GM23338 (cell line): ENCODE results near the gene RADIL. TPM values are rescaled to one million over a fixed set of nuclear protein-coding genes. Genes with fewer than 3 reads are reported as not detected.

Source experiments
- ATAC-seq: fragments of 200-7000 bp; cut with Tn5 transposase; 3 replicates; pipeline ENCODE4 v1.9.1; 2020
- DNase-seq: peaks from one replicate; pipeline ENCODE4 v3.0.0-alpha.2; 2015; ENCODE audit warnings: low spot score
- H2AFZ ChIP-seq: fragments of 200-600 bp; sonication (generic); 2 replicates; pipeline ENCODE4 v1.8.0; 2016; ENCODE audit warnings: antibody characterized with exemption, mild to moderate bottlenecking, moderate library complexity
- H3F3A ChIP-seq: fragments of 200-600 bp; sonication (generic); replicated peaks from 2 replicates; pipeline ENCODE4 v1.8.0; 2017; ENCODE audit warnings: antibody characterized with exemption, mixed run types, low read depth
- H3K27ac ChIP-seq: fragments of 200-600 bp; sonication (generic); 2 replicates; pipeline ENCODE4 v1.6.1; 2016; ENCODE audit warnings: low read depth
- H3K27me3 ChIP-seq: fragments of 200-600 bp; sonication (generic); 2 replicates; pipeline ENCODE4 v1.8.0; 2016; ENCODE audit warnings: mild to moderate bottlenecking, mixed run types, moderate library complexity; ENCODE audit not compliant: insufficient read depth
- H3K36me3 ChIP-seq: fragments of 200-600 bp; sonication (generic); 2 replicates; pipeline ENCODE4 v1.8.0; 2016; ENCODE audit warnings: mild to moderate bottlenecking; ENCODE audit not compliant: insufficient read depth
- H3K4me1 ChIP-seq: fragments of 200-600 bp; sonication (generic); 2 replicates; pipeline ENCODE4 v1.8.0; 2016; ENCODE audit warnings: mild to moderate bottlenecking, moderate library complexity; ENCODE audit not compliant: insufficient read depth
- H3K4me2 ChIP-seq: fragments of 200-600 bp; sonication (generic); 2 replicates; pipeline ENCODE4 v1.7.1; 2017; ENCODE audit warnings: mixed run types
- H3K4me3 ChIP-seq: fragments of 200-600 bp; sonication (generic); 2 replicates; pipeline ENCODE4 v1.6.1; 2016; ENCODE audit warnings: mixed run types
- H3K79me2 ChIP-seq: fragments of 200-600 bp; sonication (generic); replicated peaks from 2 replicates; pipeline ENCODE4 v1.8.0; 2017; ENCODE audit warnings: mild to moderate bottlenecking; ENCODE audit not compliant: insufficient read depth
- H3K9me2 ChIP-seq: fragments of 200-600 bp; sonication (generic); 2 replicates; pipeline ENCODE4 v1.8.0; 2017; ENCODE audit not compliant: insufficient read depth
- H4K20me1 ChIP-seq: fragments of 200-600 bp; sonication (generic); replicated peaks from 2 replicates; pipeline ENCODE4 v1.8.0; 2017; ENCODE audit warnings: mild to moderate bottlenecking; ENCODE audit not compliant: insufficient read depth
- H3K27ac Mint-ChIP-seq: 2 replicates; pipeline ENCODE4 v1.8.0; 2020; ENCODE audit warnings: inconsistent platforms, mild to moderate bottlenecking, moderate library complexity, mixed read lengths
- H3K27me3 Mint-ChIP-seq: 3 replicates; pipeline ENCODE4 v1.8.0; 2022; ENCODE audit warnings: low read depth, mild to moderate bottlenecking, moderate library complexity, mixed read lengths, inconsistent platforms; ENCODE audit not compliant: insufficient read depth, poor library complexity
- H3K36me3 Mint-ChIP-seq: 3 replicates; pipeline ENCODE4 v1.8.0; 2021; ENCODE audit warnings: low read depth, mild to moderate bottlenecking, inconsistent platforms, moderate library complexity, mixed read lengths
- H3K4me1 Mint-ChIP-seq: 3 replicates; pipeline ENCODE4 v1.8.0; 2020; ENCODE audit warnings: mild to moderate bottlenecking, inconsistent platforms, mixed read lengths
- H3K4me3 Mint-ChIP-seq: 3 replicates; pipeline ENCODE4 v1.8.0; 2021; ENCODE audit warnings: moderate library complexity, mild to moderate bottlenecking, inconsistent platforms, mixed read lengths
- H3K9me3 Mint-ChIP-seq: 3 replicates; pipeline ENCODE4 v1.8.0; 2020; ENCODE audit warnings: moderate library complexity, mild to moderate bottlenecking, inconsistent platforms, mixed read lengths
- CREB1 ChIP-seq: fragments of 250-450 bp; sonication (Bioruptor Pico); IDR thresholded peaks from 2 replicates; pipeline ENCODE4 v1.5.0; 2020; ENCODE audit warnings: low read depth, mild to moderate bottlenecking, moderate library complexity
- CTCF ChIP-seq, 2 experiments: fragments of 200-600 bp in 1 of 2; sonication (generic) in 1 of 2; conservative IDR thresholded peaks; 2 replicates each; pipeline versions ENCODE4 v1.5.1 to v1.6.1; 2016 to 2017; ENCODE audit warnings: antibody characterized with exemption in 2 of 2, low read depth in 2 of 2, mild to moderate bottlenecking in 2 of 2, moderate library complexity in 1 of 2
- ETS1 ChIP-seq: IDR thresholded peaks from 2 replicates; pipeline ENCODE4 v1.6.1; 2016; ENCODE audit warnings: antibody characterized with exemption
- EZH2 ChIP-seq: fragments of 200-600 bp; sonication (generic); IDR thresholded peaks from one replicate; pipeline ENCODE4 v1.8.0; 2017; ENCODE audit warnings: antibody characterized with exemption, mild to moderate bottlenecking, low read depth; ENCODE audit not compliant: unreplicated experiment
- EZH2phosphoT487 ChIP-seq: fragments of 200-600 bp; sonication (generic); IDR thresholded peaks from one replicate; pipeline ENCODE4 v1.8.1; 2018; ENCODE audit warnings: antibody characterized with exemption; ENCODE audit not compliant: unreplicated experiment
- JUNB ChIP-seq: IDR thresholded peaks from one replicate; pipeline ENCODE4 v1.6.1; 2016; ENCODE audit warnings: antibody characterized with exemption; ENCODE audit not compliant: unreplicated experiment
- NANOG ChIP-seq: IDR thresholded peaks from 2 replicates; pipeline ENCODE4 v1.6.1; 2016; ENCODE audit warnings: antibody characterized with exemption, borderline replicate concordance
- POLR2AphosphoS5 ChIP-seq: IDR thresholded peaks from 2 replicates; pipeline ENCODE4 v1.6.1; 2016; ENCODE audit warnings: antibody characterized with exemption, low read depth
- REST ChIP-seq: IDR thresholded peaks from one replicate; pipeline ENCODE4 v1.6.1; 2018; ENCODE audit warnings: antibody characterized with exemption; ENCODE audit not compliant: unreplicated experiment
- STAT1 ChIP-seq: IDR thresholded peaks from one replicate; pipeline ENCODE4 v1.6.1; 2016; ENCODE audit warnings: antibody characterized with exemption; ENCODE audit not compliant: unreplicated experiment
- ZNF114 ChIP-seq: fragments of 250-450 bp; sonication (Bioruptor Pico); IDR thresholded peaks from 2 replicates; pipeline ENCODE4 v1.5.0; 2020; ENCODE audit warnings: mild to moderate bottlenecking, moderate library complexity
- ZNF331 ChIP-seq: fragments of 250-450 bp; sonication (Bioruptor Pico); IDR thresholded peaks from 2 replicates; pipeline ENCODE4 v1.5.0; 2020; ENCODE audit warnings: low read depth, mild to moderate bottlenecking, moderate library complexity
- ZNF462 ChIP-seq: fragments of 250-450 bp; sonication (Bioruptor Pico); IDR thresholded peaks from 2 replicates; pipeline ENCODE4 v1.5.0; 2020; ENCODE audit warnings: mild to moderate bottlenecking, moderate library complexity
- polyA plus RNA-seq: library from polyadenylated mRNA; unstranded; fragments of >200 nt; fragmentation: Nextera tagmentation; extraction: Ambion mirVana; gene quantifications from 2 replicates; pipeline ENCODE4 v1.2.1, GENCODE V29; 2016
- total RNA-seq: library from RNA; depleted of rRNA; stranded (reverse); fragments of >200 nt; shearing (Covaris generic); gene quantifications from 2 replicates; pipeline ENCODE4 v1.2.3, GENCODE V29; 2014

Gene RADIL
- total and polyA plus RNA-seq, 2 experiments from 2014 or later, result 4.3 to 9.8 TPM

- Histone ChIP-seq H3K9me2 (no peaks in the 10 kb centered on the region), H3K27me3 (no peaks in the 10 kb centered on the region), H3K79me2 (no peaks in the 10 kb centered on the region), H3K36me3 (no peaks in the 10 kb centered on the region; the same call in 1 of the 2 replicates), H3K4me2 (no peak overlapping the region), H2AFZ (no peak overlapping the region), H4K20me1 (no peaks in the 10 kb centered on the region; the same call in none of the 2 replicates), H3F3A (no peaks in the 10 kb centered on the region), H3K4me3 (no peak overlapping the region), H3K27ac (no peak overlapping the region), H3K4me1 (no peaks in the 10 kb centered on the region)
- TF ChIP-seq JUNB, result no peak
- no peak for TF ChIP-seq POLR2AphosphoS5
- TF ChIP-seq CREB1, result no peak
- TF ChIP-seq ZNF114 (CRISPR knock-in tag), result no peak
- no peak for TF ChIP-seq EZH2phosphoT487
- TF ChIP-seq REST, result no peak
- no peak for TF ChIP-seq EZH2
- no peak for TF ChIP-seq CTCF (conservative IDR thresholded peaks at IDR 0.05; ENCODE audit: low read depth in 2 of 2)
- no peak for TF ChIP-seq ZNF331
- TF ChIP-seq NANOG, result no peak
- TF ChIP-seq ZNF462 (CRISPR knock-in tag), result no peak
- TF ChIP-seq ETS1, result no peak
- no peak for TF ChIP-seq STAT1
- Mint-ChIP-seq H3K4me3 (no peak overlapping the region; the same call in 2 of the 3 replicates), H3K27me3 (peaks cover 7% of the 10 kb centered on the region), H3K9me3 (no peaks in the 10 kb centered on the region; the same call in 2 of the 3 replicates), H3K27ac (no peak overlapping the region), H3K36me3 (peaks cover 8% of the 10 kb centered on the region; the same call in 2 of the 3 replicates), H3K4me1 (no peaks in the 10 kb centered on the region)
- no peak for ATAC-seq
- DNase-seq, result no peak
Measured at GRCh38 chr7:4764402-4765007, 119.0 kb downstream of the RADIL start.
